ENCODE measurements around the gene SRPRB.

GRCh38 chr3:133843634-133844033 lies 38.0 kb downstream of the SRPRB start:
- no peak for TF ChIP-seq ARNT (IDR thresholded peaks at IDR 0.05)
- TF ChIP-seq HDGF (IDR thresholded peaks at IDR 0.05; ENCODE audit: borderline replicate concordance): no peak
- TF ChIP-seq LEF1 (IDR thresholded peaks at IDR 0.05; ENCODE audit: borderline replicate concordance): no peak
- TF ChIP-seq SUZ12 (IDR thresholded peaks at IDR 0.05): no peak
- TF ChIP-seq ELF4 (IDR thresholded peaks at IDR 0.05): no peak
- TF ChIP-seq SP1 (IDR thresholded peaks at IDR 0.05): no peak
- TF ChIP-seq, protein P1, sequence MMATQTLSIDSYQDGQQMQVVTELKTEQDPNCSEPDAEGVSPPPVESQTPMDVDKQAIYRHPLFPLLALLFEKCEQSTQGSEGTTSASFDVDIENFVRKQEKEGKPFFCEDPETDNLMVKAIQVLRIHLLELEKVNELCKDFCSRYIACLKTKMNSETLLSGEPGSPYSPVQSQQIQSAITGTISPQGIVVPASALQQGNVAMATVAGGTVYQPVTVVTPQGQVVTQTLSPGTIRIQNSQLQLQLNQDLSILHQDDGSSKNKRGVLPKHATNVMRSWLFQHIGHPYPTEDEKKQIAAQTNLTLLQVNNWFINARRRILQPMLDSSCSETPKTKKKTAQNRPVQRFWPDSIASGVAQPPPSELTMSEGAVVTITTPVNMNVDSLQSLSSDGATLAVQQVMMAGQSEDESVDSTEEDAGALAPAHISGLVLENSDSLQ (IDR thresholded peaks at IDR 0.05): no peak
- TF ChIP-seq BHLHE40 (IDR thresholded peaks at IDR 0.05; ENCODE audit: borderline replicate concordance): no peak
- no peak for TF ChIP-seq NFRKB (IDR thresholded peaks at IDR 0.05)
